OCI-LY7 (cell line): ENCODE data around the gene MARCOL.

Experiments
- CTCF ChIP-seq: fragments of 200-600 bp; sonication (generic); conservative IDR thresholded peaks from 2 replicates; pipeline ENCODE4 v1.5.1; 2014; ENCODE audit warnings: mild to moderate bottlenecking, antibody characterized with exemption, low read length, moderate library complexity, mixed read lengths
- EZH2phosphoT487 ChIP-seq: fragments of 200-600 bp; sonication (generic); IDR thresholded peaks from 2 replicates; pipeline ENCODE4 v1.6.1; 2018; ENCODE audit warnings: low read depth, borderline replicate concordance, mild to moderate bottlenecking, mixed run types, antibody characterized with exemption, low read length, moderate library complexity, mixed read lengths

- TF ChIP-seq CTCF (no peak), EZH2phosphoT487 (no peak)
These were observed 8.5 kb upstream of the MARCOL start for GRCh38 chr5:148229840-148230239.
